H9 (cell line): ENCODE measurements around the gene GASK1B. TPM values are rescaled to one million over a fixed set of nuclear protein-coding genes. Genes with fewer than 3 reads are reported as not detected.

Source experiments
- DNase-seq: peaks from one replicate; pipeline ENCODE4 v3.0.0-alpha.2; 2017
- H2AFZ ChIP-seq: one replicate; pipeline ENCODE4 v1.6.1; 2013; ENCODE audit warnings: mild to moderate bottlenecking, low read length, control low read depth, moderate library complexity
- H2AK5ac ChIP-seq: 2 replicates; pipeline ENCODE4 v1.6.1; 2013; ENCODE audit warnings: low read length, control low read depth, mixed read lengths; ENCODE audit not compliant: insufficient read length
- H2BK120ac ChIP-seq: one replicate; pipeline ENCODE4 v1.6.1; 2013; ENCODE audit warnings: low read depth, mild to moderate bottlenecking, low read length, control low read depth, inconsistent platforms; ENCODE audit not compliant: poor library complexity, severe bottlenecking
- H2BK12ac ChIP-seq: 2 replicates; pipeline ENCODE4 v1.6.1; 2013; ENCODE audit warnings: low read length, control low read depth, mixed read lengths, low read depth; ENCODE audit not compliant: insufficient read length
- H2BK15ac ChIP-seq: 2 replicates; pipeline ENCODE4 v1.6.1; 2013; ENCODE audit warnings: low read depth, low read length, control low read depth
- H2BK20ac ChIP-seq: one replicate; pipeline ENCODE4 v1.6.1; 2013; ENCODE audit warnings: low read depth, mild to moderate bottlenecking, low read length, control low read depth, inconsistent platforms; ENCODE audit not compliant: poor library complexity, severe bottlenecking
- H2BK5ac ChIP-seq: 2 replicates; pipeline ENCODE4 v1.6.1; 2013; ENCODE audit warnings: low read length, control low read depth, mixed read lengths; ENCODE audit not compliant: insufficient read length
- H3K14ac ChIP-seq: 2 replicates; pipeline ENCODE4 v1.6.1; 2013; ENCODE audit warnings: low read length, control low read depth; ENCODE audit not compliant: insufficient read depth
- H3K18ac ChIP-seq: 2 replicates; pipeline ENCODE4 v1.6.1; 2013; ENCODE audit warnings: low read depth, mild to moderate bottlenecking, mixed read lengths, low read length, control low read depth; ENCODE audit not compliant: insufficient read length
- H3K23ac ChIP-seq: 2 replicates; pipeline ENCODE4 v1.6.1; 2013; ENCODE audit warnings: low read length, control low read depth, mixed read lengths, low read depth; ENCODE audit not compliant: insufficient read length
- H3K23me2 ChIP-seq: 2 replicates; pipeline ENCODE4 v1.6.1; 2013; ENCODE audit warnings: low read depth, mild to moderate bottlenecking, mixed read lengths, low read length, control low read depth; ENCODE audit not compliant: insufficient read length, poor library complexity, severe bottlenecking
- H3K27ac ChIP-seq: 2 replicates; pipeline ENCODE4 v1.5.1; 2013; ENCODE audit warnings: low read length, control low read depth, mixed read lengths, low read depth; ENCODE audit not compliant: insufficient read length
- H3K27me3 ChIP-seq: 2 replicates; pipeline ENCODE4 v1.6.1; 2013; ENCODE audit warnings: low read length, control low read depth, inconsistent platforms; ENCODE audit not compliant: insufficient read depth
- H3K4ac ChIP-seq: 2 replicates; pipeline ENCODE4 v1.6.1; 2013; ENCODE audit warnings: low read depth, mild to moderate bottlenecking, control low read depth, inconsistent platforms, low read length, moderate library complexity
- H3K4me1 ChIP-seq: 2 replicates; pipeline ENCODE4 v1.6.1; 2013; ENCODE audit warnings: low read length, control low read depth, inconsistent platforms; ENCODE audit not compliant: insufficient read depth
- H3K4me2 ChIP-seq: 2 replicates; pipeline ENCODE4 v1.6.1; 2013; ENCODE audit warnings: low read length, control low read depth, mixed read lengths; ENCODE audit not compliant: insufficient read length, insufficient read depth
- H3K56ac ChIP-seq: 2 replicates; pipeline ENCODE4 v1.6.1; 2013; ENCODE audit warnings: low read depth, mild to moderate bottlenecking, mixed read lengths, low read length, control low read depth; ENCODE audit not compliant: insufficient read length
- H3K79me1 ChIP-seq: 2 replicates; pipeline ENCODE4 v1.6.1; 2013; ENCODE audit warnings: low read depth, mild to moderate bottlenecking, moderate library complexity, low read length, control low read depth, inconsistent platforms; ENCODE audit not compliant: insufficient read depth, poor library complexity, severe bottlenecking
- H3K79me2 ChIP-seq: 2 replicates; pipeline ENCODE4 v1.6.1; 2013; ENCODE audit warnings: low read length, control low read depth, inconsistent platforms; ENCODE audit not compliant: insufficient read depth
- H3K9ac ChIP-seq: 2 replicates; pipeline ENCODE4 v1.6.1; 2013; ENCODE audit warnings: low read length, control low read depth, mixed read lengths; ENCODE audit not compliant: insufficient read length; ENCODE audit errors: extremely low read depth
- H3K9me3 ChIP-seq: one replicate; pipeline ENCODE4 v1.6.1; 2013; ENCODE audit warnings: low read depth, low read length, inconsistent platforms; ENCODE audit not compliant: control insufficient read depth
- H3T11ph ChIP-seq: one replicate; pipeline ENCODE4 v1.6.1; 2013; ENCODE audit warnings: mild to moderate bottlenecking, low read length, control low read depth, inconsistent platforms
- H4K20me1 ChIP-seq: one replicate; pipeline ENCODE4 v1.6.1; 2013; ENCODE audit not compliant: control insufficient read depth, insufficient read length, insufficient read depth
- H4K5ac ChIP-seq: 2 replicates; pipeline ENCODE4 v1.6.1; 2013; ENCODE audit warnings: low read depth, mild to moderate bottlenecking, mixed read lengths, low read length, control low read depth; ENCODE audit not compliant: insufficient read length
- H4K8ac ChIP-seq: replicated peaks from 2 replicates; pipeline ENCODE4 v1.6.1; 2013; ENCODE audit warnings: low read length, control low read depth, mixed read lengths, low read depth; ENCODE audit not compliant: insufficient read length
- H4K91ac ChIP-seq: 2 replicates; pipeline ENCODE4 v1.6.1; 2013; ENCODE audit warnings: low read depth, mild to moderate bottlenecking, moderate library complexity, mixed read lengths, low read length, control low read depth; ENCODE audit not compliant: insufficient read length
- H3K27ac Mint-ChIP-seq, 3 experiments: 2 replicates in 2 of 3; 3 replicates in 1 of 3; pipeline ENCODE4 v1.8.0; 2020 to 2021; ENCODE audit warnings: mixed read lengths in 3 of 3, mild to moderate bottlenecking in 1 of 3, moderate library complexity in 1 of 3
- H3K27me3 Mint-ChIP-seq: 2 replicates; pipeline ENCODE4 v1.8.0; 2021; ENCODE audit warnings: low read depth, mild to moderate bottlenecking, moderate library complexity, mixed read lengths
- H3K36me3 Mint-ChIP-seq, 3 experiments: 2 replicates in 2 of 3; 3 replicates in 1 of 3; pipeline ENCODE4 v1.8.0; 2020 to 2021; ENCODE audit warnings: low read depth in 3 of 3, mixed read lengths in 3 of 3; ENCODE audit not compliant: insufficient read depth in 1 of 3
- H3K4me1 Mint-ChIP-seq, 2 experiments: 2 replicates each; pipeline ENCODE4 v1.8.0; 2020; ENCODE audit warnings: mixed read lengths in 2 of 2
- H3K4me3 Mint-ChIP-seq, 2 experiments: 2 replicates in 1 of 2; 3 replicates in 1 of 2; pipeline ENCODE4 v1.8.0; 2020 to 2021; ENCODE audit warnings: mild to moderate bottlenecking in 2 of 2, mixed read lengths in 2 of 2, moderate library complexity in 1 of 2
- H3K9me3 Mint-ChIP-seq, 2 experiments: 2 replicates in 1 of 2; 3 replicates in 1 of 2; pipeline ENCODE4 v1.8.0; 2020; ENCODE audit warnings: mild to moderate bottlenecking in 2 of 2, mixed read lengths in 2 of 2, moderate library complexity in 1 of 2
- CTCF ChIP-seq: fragments of 200-600 bp; sonication (generic); conservative IDR thresholded peaks from 3 replicates; pipeline ENCODE4 v1.8.0; 2021; ENCODE audit warnings: antibody characterized with exemption, mild to moderate bottlenecking
- WGBS: extraction: QIAGEN DNeasy Blood & Tissue Kit; methylation state at CpG from one replicate; pipeline ENCODE4 v1.1.7; 2013; ENCODE audit warnings: missing lambda C conversion rate, low lambda C conversion rate, mixed read lengths; ENCODE audit not compliant: insufficient read length; ENCODE audit errors: extremely low coverage; 5-methylcytosine and 5-hydroxymethylcytosine counted together
- total RNA-seq: library from RNA; stranded (reverse); gene quantifications from 2 replicates; pipeline ENCODE4 v1.2.1, GENCODE V29; 2021

GASK1B gene
- total RNA-seq, 1 experiment from 2014 or later: not detected

GRCh38 chr4:158200214-158200613, 27.4 kb upstream of the GASK1B start:
- Mint-ChIP-seq H3K4me1 (no peaks in the 10 kb centered on the region), H3K36me3 (no peaks in the 10 kb centered on the region), H3K9me3 (no peaks in the 10 kb centered on the region; a peak in 2 of 5 replicates), H3K27ac (0 out of 7 replicates have a peak overlapping the region, but pooled peaks of 1 of the 3 experiments have one; percentile 21), H3K4me3 (no peak overlapping the region), H3K27me3 (no peaks in the 10 kb centered on the region)
- H2AK5ac ChIP-seq: no peak overlapping the region
- H2BK20ac ChIP-seq: no peak overlapping the region
- H3K27me3 ChIP-seq: no peaks in the 10 kb centered on the region
- no peak overlapping the region for H3K23ac ChIP-seq
- no CpG with 5 or more reads among the region's 3 CpGs for WGBS
- no peak overlapping the region for H2BK120ac ChIP-seq
- no peaks in the 10 kb centered on the region for H3K4me1 ChIP-seq
- H3K79me2 ChIP-seq: no peaks in the 10 kb centered on the region
- DNase-seq: no peak
- no peak for TF ChIP-seq CTCF
- H3K4me2 ChIP-seq: no peak overlapping the region
- no peak overlapping the region for H2BK15ac ChIP-seq
- H2BK12ac ChIP-seq: no peak overlapping the region
- no peak overlapping the region for H2BK5ac ChIP-seq
- no peak overlapping the region for H3K9ac ChIP-seq
- H4K5ac ChIP-seq: no peak overlapping the region
- H3K79me1 ChIP-seq: no peaks in the 10 kb centered on the region
- no peak overlapping the region for H3K56ac ChIP-seq
- no peak overlapping the region for H3K27ac ChIP-seq
- H4K91ac ChIP-seq: no peak overlapping the region
- H3K9me3 ChIP-seq: no peaks in the 10 kb centered on the region
- no peak overlapping the region for H2AFZ ChIP-seq
- no peaks in the 10 kb centered on the region for H3K23me2 ChIP-seq
- H3K4ac ChIP-seq: no peak overlapping the region
- no peak overlapping the region for H3K14ac ChIP-seq
- H3K18ac ChIP-seq: no peak overlapping the region
- H4K20me1 ChIP-seq: no peaks in the 10 kb centered on the region
- no peak overlapping the region for H3T11ph ChIP-seq
- no peak overlapping the region for H4K8ac ChIP-seq
